ENCODE results near the gene PXYLP1.

The PXYLP1 gene

GRCh38 chr3:141330235-141330634 is 98.6 kb downstream of the PXYLP1 start:
- no peak for DNase-seq

GRCh38 chr3:141330718-141331376 is 99.2 kb downstream of the PXYLP1 start:
- no peak for DNase-seq

GRCh38 chr3:141331377-141332318 is 100.0 kb downstream of the PXYLP1 start:
- no peak for DNase-seq

GRCh38 chr3:141332416-141332815 is 100.8 kb downstream of the PXYLP1 start:
- DNase-seq, result no peak

- no peak for DNase-seq
Observed at GRCh38 chr3:141333836-141334626, 102.4 kb downstream of the PXYLP1 start.

- DNase-seq, result no peak
Observed at GRCh38 chr3:141334627-141335250, 103.1 kb downstream of the PXYLP1 start.

GRCh38 chr3:141335531-141336061 is 104.0 kb downstream of the PXYLP1 start:
- DNase-seq, result no peak

- no peak for DNase-seq
Observed at GRCh38 chr3:141336672-141337522, 105.3 kb downstream of the PXYLP1 start.

GRCh38 chr3:141337523-141337854 is 105.9 kb downstream of the PXYLP1 start:
- DNase-seq, result no peak

- DNase-seq, result no peak
Observed at GRCh38 chr3:141337991-141338390, 106.4 kb downstream of the PXYLP1 start.

GRCh38 chr3:141338881-141339280 is 107.3 kb downstream of the PXYLP1 start:
- DNase-seq, result no peak

GRCh38 chr3:141341536-141341935 is 109.9 kb downstream of the PXYLP1 start:
- no peak for DNase-seq

GRCh38 chr3:141342386-141342785 is 110.8 kb downstream of the PXYLP1 start:
- DNase-seq, result no peak

- DNase-seq, result no peak
Observed at GRCh38 chr3:141343077-141343476, 111.5 kb downstream of the PXYLP1 start.

- no peak for DNase-seq
Observed at GRCh38 chr3:141343865-141344271, 112.2 kb downstream of the PXYLP1 start.
